Lower leg skin (tissue), 3 donors: ENCODE data around the gene SEC61G.

Source experiments
- POLR2A ChIP-seq, 2 donors: fragments of 450-650 bp; IDR thresholded peaks; one replicate each; pipeline ENCODE4 v1.6.1; 2016 to 2017; ENCODE audit warnings: antibody characterized with exemption in 2 of 2, mild to moderate bottlenecking in 1 of 2, moderate library complexity in 1 of 2
- TF ChIP-seq, protein P1 (sequence below), 3 donors: fragments of 450-650 bp; IDR thresholded peaks; one replicate each; pipeline ENCODE4 v1.5.1; 2016; ENCODE audit warnings: antibody characterized with exemption in 3 of 3, mild to moderate bottlenecking in 3 of 3, moderate library complexity in 2 of 3

- TF ChIP-seq, protein P1, sequence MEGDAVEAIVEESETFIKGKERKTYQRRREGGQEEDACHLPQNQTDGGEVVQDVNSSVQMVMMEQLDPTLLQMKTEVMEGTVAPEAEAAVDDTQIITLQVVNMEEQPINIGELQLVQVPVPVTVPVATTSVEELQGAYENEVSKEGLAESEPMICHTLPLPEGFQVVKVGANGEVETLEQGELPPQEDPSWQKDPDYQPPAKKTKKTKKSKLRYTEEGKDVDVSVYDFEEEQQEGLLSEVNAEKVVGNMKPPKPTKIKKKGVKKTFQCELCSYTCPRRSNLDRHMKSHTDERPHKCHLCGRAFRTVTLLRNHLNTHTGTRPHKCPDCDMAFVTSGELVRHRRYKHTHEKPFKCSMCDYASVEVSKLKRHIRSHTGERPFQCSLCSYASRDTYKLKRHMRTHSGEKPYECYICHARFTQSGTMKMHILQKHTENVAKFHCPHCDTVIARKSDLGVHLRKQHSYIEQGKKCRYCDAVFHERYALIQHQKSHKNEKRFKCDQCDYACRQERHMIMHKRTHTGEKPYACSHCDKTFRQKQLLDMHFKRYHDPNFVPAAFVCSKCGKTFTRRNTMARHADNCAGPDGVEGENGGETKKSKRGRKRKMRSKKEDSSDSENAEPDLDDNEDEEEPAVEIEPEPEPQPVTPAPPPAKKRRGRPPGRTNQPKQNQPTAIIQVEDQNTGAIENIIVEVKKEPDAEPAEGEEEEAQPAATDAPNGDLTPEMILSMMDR (IDR thresholded peaks at IDR 0.05): no peak
- TF ChIP-seq POLR2A (IDR thresholded peaks at IDR 0.05): no peak
Observed at GRCh38 chr7:54704851-54705250, 54.2 kb downstream of the SEC61G start.
